Stomach (tissue), 4 donors: ENCODE results near the gene MMD.

ENCODE experiments used
- POLR2AphosphoS5 ChIP-seq, 3 donors: sonication (generic); formaldehyde crosslinking; IDR thresholded peaks; one replicate each; pipeline ENCODE4 v1.6.1; 2016; ENCODE audit warnings: antibody characterized with exemption in 3 of 3
- TF ChIP-seq, protein P1 (sequence below), 7 experiments: fragments of 450-650 bp in 4 of 7; fragments of 200-600 bp in 3 of 7; sonication (generic) in 3 of 7; IDR thresholded peaks; one replicate each; pipeline ENCODE4 v1.5.1; 2016 to 2019; ENCODE audit warnings: antibody characterized with exemption in 7 of 7, control low read depth in 2 of 7, mild to moderate bottlenecking in 1 of 7

DNA sequence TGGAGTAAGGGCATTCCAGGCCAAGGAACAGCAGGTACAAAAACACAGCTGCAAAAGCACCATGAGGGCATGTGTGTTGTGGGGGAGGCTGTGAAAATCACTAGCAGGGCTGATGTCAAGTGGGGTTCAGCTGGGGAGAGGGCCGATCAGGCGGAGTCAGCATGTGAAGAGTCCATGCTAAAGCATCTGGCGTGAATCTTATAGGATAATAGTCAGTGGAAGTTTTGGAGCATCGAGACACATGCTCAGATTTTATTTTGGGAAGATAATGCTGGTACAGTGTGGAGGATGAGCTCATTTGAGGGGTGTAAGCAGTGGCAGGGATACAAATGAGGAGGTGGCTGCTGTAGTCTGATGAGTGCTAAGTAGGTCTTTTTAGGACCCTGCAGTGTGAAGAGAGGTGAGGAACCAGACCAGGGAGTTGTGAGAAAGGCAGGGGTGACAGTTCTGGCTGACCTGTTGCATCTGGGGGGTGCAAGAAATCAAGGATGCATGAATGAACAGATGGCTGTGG lies 30.3 kb downstream of the MMD start:
- TF ChIP-seq, protein P1, sequence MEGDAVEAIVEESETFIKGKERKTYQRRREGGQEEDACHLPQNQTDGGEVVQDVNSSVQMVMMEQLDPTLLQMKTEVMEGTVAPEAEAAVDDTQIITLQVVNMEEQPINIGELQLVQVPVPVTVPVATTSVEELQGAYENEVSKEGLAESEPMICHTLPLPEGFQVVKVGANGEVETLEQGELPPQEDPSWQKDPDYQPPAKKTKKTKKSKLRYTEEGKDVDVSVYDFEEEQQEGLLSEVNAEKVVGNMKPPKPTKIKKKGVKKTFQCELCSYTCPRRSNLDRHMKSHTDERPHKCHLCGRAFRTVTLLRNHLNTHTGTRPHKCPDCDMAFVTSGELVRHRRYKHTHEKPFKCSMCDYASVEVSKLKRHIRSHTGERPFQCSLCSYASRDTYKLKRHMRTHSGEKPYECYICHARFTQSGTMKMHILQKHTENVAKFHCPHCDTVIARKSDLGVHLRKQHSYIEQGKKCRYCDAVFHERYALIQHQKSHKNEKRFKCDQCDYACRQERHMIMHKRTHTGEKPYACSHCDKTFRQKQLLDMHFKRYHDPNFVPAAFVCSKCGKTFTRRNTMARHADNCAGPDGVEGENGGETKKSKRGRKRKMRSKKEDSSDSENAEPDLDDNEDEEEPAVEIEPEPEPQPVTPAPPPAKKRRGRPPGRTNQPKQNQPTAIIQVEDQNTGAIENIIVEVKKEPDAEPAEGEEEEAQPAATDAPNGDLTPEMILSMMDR (IDR thresholded peaks at IDR 0.05) = no peak
- TF ChIP-seq POLR2AphosphoS5 (IDR thresholded peaks at IDR 0.05) = no peak
